HG02840 (cell line): Measurements from ENCODE around the gene GMCL1.
"Not testable (repeated sequence)": the region's sequence is repeated elsewhere in the genome, so short reads cannot be mapped to it uniquely, and the experiment has no call there.

Source experiments
- ATAC-seq: cut with Tn5 transposase; IDR thresholded peaks from one replicate; pipeline ENCODE4 v1.9.1; 2021; ENCODE audit warnings: mild to moderate bottlenecking, moderate library complexity, moderate number of reproducible peaks; ENCODE audit not compliant: unreplicated experiment, low FRiP score

Gene GMCL1

GRCh38 chr2:69847068-69847828, 17.8 kb downstream of the GMCL1 start:
- ATAC-seq = no peak

- ATAC-seq = no peak
Observed at GRCh38 chr2:69848186-69848790, 18.8 kb downstream of the GMCL1 start.

GRCh38 chr2:69858261-69858660, 28.8 kb downstream of the GMCL1 start:
- ATAC-seq = no peak

- ATAC-seq = no peak
Observed at GRCh38 chr2:69863298-69863697, 33.8 kb downstream of the GMCL1 start.

GRCh38 chr2:69888451-69888850, 59.0 kb downstream of the GMCL1 start:
- ATAC-seq = no peak

- no peak for ATAC-seq
Observed at GRCh38 chr2:69889302-69889701, 59.8 kb downstream of the GMCL1 start.

- no peak for ATAC-seq
Observed at GRCh38 chr2:69890881-69891280, 61.4 kb downstream of the GMCL1 start.

- ATAC-seq = not testable (repeated sequence)
Observed at GRCh38 chr2:69892838-69893424, 63.5 kb downstream of the GMCL1 start.

GRCh38 chr2:69893684-69894551, 64.5 kb downstream of the GMCL1 start, which contains the start of gene SNRNP27:
Gene SNRNP27, plus strand, starts transcription at chr2:69893956. Its CDS starts 29 bp downstream, at chr2:69893985.
- no peak for ATAC-seq

GRCh38 chr2:69894737-69895136, 65.3 kb downstream of the GMCL1 start:
- ATAC-seq = not testable (repeated sequence)

- no peak for ATAC-seq
Observed at GRCh38 chr2:69902213-69902922, 72.9 kb downstream of the GMCL1 start.

GRCh38 chr2:69907216-69907615, 77.8 kb downstream of the GMCL1 start:
- ATAC-seq = no peak

- ATAC-seq = no peak
Observed at GRCh38 chr2:69911985-69912563, 82.6 kb downstream of the GMCL1 start.

GRCh38 chr2:69914164-69914949, 84.9 kb downstream of the GMCL1 start:
- peak; percentile 92 for ATAC-seq

- no peak for ATAC-seq
Observed at GRCh38 chr2:69914950-69915945, 85.8 kb downstream of the GMCL1 start, which contains the start of gene MXD1. Gene MXD1, plus strand, starts transcription at chr2:69915109. Its CDS starts 222 bp downstream, at chr2:69915331.

GRCh38 chr2:69916106-69916505, 86.6 kb downstream of the GMCL1 start:
- no peak for ATAC-seq

- no peak for ATAC-seq
Observed at GRCh38 chr2:69917852-69918251, 88.4 kb downstream of the GMCL1 start.

GRCh38 chr2:69918401-69918800, 88.9 kb downstream of the GMCL1 start:
- ATAC-seq = no peak
